B cell (primary cell): ENCODE results near the gene PEX11G.
"Not testable (repeated sequence)": the region's sequence is repeated elsewhere in the genome, so short reads cannot be mapped to it uniquely, and the experiment has no call there.

ENCODE experiments used
- EZH2 ChIP-seq: IDR thresholded peaks from 2 replicates; pipeline ENCODE4 v1.6.1; 2012; ENCODE audit warnings: borderline replicate concordance, low read depth, mild to moderate bottlenecking, moderate library complexity, low read length; ENCODE audit not compliant: insufficient read depth, poor library complexity, severe bottlenecking
- TF ChIP-seq, protein P1 (sequence below): fragments of 200-600 bp; IDR thresholded peaks from one replicate; pipeline ENCODE4 v1.8.0; 2022; ENCODE audit warnings: antibody characterized with exemption, mild to moderate bottlenecking

GRCh38 chr19:7449391-7450070, 39.3 kb downstream of the PEX11G start:
- TF ChIP-seq, protein P1, sequence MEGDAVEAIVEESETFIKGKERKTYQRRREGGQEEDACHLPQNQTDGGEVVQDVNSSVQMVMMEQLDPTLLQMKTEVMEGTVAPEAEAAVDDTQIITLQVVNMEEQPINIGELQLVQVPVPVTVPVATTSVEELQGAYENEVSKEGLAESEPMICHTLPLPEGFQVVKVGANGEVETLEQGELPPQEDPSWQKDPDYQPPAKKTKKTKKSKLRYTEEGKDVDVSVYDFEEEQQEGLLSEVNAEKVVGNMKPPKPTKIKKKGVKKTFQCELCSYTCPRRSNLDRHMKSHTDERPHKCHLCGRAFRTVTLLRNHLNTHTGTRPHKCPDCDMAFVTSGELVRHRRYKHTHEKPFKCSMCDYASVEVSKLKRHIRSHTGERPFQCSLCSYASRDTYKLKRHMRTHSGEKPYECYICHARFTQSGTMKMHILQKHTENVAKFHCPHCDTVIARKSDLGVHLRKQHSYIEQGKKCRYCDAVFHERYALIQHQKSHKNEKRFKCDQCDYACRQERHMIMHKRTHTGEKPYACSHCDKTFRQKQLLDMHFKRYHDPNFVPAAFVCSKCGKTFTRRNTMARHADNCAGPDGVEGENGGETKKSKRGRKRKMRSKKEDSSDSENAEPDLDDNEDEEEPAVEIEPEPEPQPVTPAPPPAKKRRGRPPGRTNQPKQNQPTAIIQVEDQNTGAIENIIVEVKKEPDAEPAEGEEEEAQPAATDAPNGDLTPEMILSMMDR, result not testable (repeated sequence)
- not testable (repeated sequence) for TF ChIP-seq EZH2
